ENCODE measurements around the gene LAMA3.

LAMA3 gene

DNA sequence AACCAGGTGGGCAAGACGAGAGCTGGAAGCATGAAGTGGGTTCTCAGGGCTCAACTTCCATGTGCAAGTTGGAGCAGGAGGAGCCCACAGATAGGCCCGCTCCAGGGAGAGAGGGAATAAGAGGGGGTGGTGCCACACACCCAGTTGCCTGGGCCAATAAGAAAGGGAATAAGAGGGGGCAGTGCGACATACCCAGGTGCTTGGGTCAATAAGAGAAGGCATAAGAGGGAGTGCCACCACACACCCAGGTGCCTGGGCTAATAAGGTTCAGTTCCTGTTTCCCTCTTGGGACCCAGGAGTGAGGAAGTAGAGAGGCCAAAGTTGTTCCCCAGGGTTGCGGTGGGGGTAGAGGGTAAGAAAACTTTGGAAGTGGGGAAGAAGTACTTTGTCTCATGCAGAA, 127.5 kb downstream of the LAMA3 start:
- no peak for DNase-seq (ENCODE audit: low read depth)

GRCh38 chr18:23819001-23819400, 129.7 kb downstream of the LAMA3 start:
- no peak for DNase-seq (ENCODE audit: low read depth)

DNA sequence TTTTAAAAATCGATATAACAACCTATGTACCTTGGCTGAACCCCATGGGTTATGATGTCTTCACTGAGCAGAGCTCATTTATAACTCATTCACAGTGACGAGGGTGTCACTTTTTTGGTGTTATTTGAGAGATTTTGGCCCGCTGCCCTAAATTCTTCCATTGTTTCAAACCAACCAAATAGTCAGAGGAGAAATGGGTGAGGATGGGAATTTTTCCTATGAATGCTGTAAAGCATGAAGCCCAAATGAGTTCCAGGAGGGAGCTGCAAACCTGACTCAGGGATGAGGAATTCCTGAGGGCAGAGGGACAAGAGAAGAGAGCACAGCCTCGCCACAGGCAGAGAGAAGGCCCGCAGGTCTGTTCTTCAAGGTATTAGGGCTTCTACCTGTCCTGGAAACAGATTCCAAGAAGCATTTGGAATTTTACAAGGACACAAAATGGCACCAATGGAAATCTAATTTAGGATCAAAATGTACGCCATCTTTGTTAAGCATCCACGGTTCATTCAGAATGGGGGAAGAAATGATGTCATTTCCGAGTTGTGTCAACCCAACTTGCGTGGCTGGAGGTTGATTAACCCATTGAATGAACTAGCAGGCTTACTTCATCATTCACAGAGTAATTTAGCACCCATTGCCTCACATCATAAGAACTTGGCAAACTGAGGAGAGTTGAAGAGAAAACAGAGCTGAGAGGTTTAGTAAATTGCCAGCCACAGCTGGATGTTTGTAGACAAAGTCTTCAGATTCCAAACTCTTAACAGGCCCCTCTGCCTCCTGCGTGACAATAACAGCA, 133.5 kb downstream of the LAMA3 start:
- peak; percentile 77 for DNase-seq (ENCODE audit: low read depth)

DNA sequence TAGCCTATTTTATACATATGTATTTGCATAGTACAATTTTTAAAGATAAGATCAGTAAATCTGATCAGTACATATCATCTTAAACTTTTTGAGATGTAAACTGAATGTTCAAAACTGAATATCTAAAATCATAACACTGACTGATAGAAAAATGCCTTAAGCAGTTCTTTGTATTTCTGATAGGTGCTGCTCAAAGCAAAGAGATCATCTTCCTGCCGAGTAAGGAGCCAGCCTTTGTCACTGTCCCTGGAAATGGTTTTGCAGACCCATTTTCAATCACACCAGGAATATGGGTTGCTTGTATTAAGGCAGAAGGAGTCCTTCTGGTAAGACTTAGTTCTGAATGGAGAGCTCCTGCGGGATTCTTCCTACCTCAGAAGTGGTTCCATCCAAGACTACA, 135.0 kb downstream of the LAMA3 start:
- DNase-seq (ENCODE audit: low read depth), result no peak

- DNase-seq (ENCODE audit: low read depth), result no peak
Observed at GRCh38 chr18:23824669-23825068, 135.4 kb downstream of the LAMA3 start.

GRCh38 chr18:23825496-23825895, 136.2 kb downstream of the LAMA3 start:
- no peak for DNase-seq (ENCODE audit: low read depth)

GRCh38 chr18:23825978-23826405, 136.7 kb downstream of the LAMA3 start:
- DNase-seq (ENCODE audit: low read depth), result no peak

DNA sequence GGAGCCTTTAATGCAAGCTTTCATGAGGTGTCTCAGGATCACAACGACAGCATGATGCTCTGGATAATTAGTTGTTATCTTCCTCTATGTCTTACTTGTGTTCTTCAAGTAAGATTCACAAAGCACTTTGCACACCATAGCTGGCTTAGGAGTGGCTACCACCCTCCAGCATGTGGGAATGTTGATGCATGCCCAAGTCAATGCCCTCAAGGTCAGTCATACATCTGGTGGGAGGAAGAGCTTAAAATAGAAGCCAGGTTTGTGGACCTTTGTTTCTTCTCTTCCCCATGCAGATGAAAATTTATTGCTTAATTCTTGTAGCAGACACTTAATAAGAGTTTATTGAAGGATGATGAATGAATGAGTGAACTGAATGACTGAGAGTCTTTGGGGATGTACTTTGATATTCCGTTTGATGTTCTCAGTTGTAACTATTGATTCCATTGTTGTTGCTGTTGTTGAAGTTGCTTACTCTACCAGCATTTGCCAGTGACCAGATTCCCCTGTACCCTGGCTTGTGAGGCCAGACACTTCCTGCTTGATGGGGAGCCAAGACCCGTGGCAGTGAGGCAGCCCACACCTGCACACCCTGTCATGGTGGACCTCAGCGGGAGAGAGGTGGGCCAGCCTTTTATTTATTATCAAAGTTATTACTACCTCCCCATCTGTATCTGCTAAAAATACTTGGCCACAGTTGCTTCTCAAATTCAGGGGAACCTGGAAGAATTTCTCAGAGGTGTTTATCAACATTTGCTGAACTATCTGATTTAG, 137.8 kb downstream of the LAMA3 start:
- no peak for DNase-seq (ENCODE audit: low read depth)

DNA sequence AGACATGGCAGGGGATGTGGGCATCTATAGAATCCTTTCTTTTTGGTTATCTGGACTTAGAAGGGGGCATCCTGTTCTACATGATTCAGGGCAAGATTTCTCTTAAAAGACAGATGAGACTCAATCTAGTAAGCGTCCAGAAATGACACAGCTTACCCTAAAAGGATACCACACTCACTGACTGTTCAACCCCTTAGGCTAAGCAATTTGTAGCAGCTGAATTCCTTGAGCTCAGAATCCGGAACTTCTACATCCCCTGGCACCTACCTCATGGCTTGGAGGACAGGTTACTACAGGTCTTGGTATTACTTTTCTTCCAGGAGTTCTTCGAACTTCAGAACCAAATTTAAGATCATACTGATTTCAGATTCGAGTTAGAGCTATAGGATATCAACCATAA, 138.4 kb downstream of the LAMA3 start:
- no peak for DNase-seq (ENCODE audit: low read depth)

DNA sequence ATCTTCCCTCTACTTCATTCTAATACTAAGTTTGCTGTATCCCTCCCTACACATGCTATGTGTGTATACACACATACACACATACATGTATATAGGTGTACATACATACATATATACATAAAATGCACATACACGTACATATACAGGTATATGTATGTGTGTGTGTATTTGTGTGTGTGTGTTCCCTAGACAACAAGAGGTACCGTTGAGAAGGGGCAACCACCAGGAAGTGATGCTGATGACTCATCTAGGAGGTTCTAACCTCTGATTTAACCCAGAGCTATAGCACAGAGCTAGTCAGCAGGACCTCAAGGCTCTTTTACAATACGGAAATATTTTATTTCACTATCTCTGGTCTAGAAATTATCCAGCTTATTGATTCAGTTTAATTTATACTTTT, 139.2 kb downstream of the LAMA3 start:
- no peak for DNase-seq (ENCODE audit: low read depth)

GRCh38 chr18:23832911-23833310, 143.7 kb downstream of the LAMA3 start:
- DNase-seq (ENCODE audit: low read depth), result no peak

DNA sequence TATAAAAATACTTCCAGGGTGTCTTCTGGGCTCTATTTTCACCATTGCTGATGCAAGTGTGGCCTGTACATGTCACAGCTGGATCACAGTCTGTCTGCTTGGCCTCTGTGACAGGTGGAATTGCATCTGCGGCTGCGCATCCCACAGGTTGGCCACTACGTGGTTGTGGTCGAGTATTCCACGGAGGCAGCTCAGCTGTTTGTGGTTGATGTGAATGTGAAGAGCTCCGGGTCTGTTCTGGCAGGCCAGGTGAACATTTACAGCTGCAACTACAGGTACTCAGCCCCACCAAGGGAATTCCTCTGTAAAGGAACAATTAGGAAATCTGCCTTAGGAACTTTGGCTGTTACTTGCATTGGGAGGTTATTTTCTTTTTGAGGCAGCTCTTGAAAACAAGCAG, 144.5 kb downstream of the LAMA3 start:
- no peak for DNase-seq (ENCODE audit: low read depth)

- no peak for DNase-seq (ENCODE audit: low read depth)
Observed at GRCh38 chr18:23835091-23835490, 145.8 kb downstream of the LAMA3 start.

DNA sequence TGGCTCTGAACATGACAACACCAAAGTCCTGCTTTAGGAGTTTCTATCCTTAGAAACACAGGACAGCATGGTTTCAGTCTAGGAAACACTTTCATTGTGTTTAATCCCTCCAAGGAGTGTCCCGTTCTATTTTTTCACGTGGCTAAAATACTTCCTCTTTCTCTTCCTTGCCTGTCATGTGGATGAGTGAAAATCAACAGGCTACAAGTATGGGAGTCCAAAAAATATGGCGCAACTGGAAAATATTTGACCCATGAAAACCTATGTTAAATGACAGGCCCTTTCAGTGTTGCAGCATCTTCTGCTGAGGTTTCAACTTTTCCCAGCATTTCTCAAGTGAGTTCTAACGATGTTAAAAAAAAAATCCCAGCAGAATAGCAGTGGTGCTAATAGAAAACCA, 146.3 kb downstream of the LAMA3 start:
- DNase-seq (ENCODE audit: low read depth), result no peak

DNA sequence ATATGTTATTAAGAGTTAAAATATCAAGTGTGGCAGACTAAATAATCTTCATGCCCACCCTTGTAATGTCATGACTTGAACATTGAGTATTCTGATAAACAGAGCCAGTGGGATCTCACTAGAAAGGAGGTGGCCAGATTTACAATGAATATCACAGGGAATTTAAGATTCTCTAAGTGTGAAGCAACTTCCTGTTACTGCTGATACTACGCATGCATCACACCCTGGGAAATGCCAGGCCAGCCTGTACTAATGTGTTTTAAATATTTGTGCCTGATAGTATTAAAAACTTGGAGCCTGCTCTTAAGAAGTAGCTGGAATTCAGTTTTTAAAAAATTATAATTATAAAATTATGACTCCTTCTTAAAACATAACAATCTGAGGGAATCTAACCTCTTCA, 148.3 kb downstream of the LAMA3 start:
- DNase-seq (ENCODE audit: low read depth), result no peak

DNA sequence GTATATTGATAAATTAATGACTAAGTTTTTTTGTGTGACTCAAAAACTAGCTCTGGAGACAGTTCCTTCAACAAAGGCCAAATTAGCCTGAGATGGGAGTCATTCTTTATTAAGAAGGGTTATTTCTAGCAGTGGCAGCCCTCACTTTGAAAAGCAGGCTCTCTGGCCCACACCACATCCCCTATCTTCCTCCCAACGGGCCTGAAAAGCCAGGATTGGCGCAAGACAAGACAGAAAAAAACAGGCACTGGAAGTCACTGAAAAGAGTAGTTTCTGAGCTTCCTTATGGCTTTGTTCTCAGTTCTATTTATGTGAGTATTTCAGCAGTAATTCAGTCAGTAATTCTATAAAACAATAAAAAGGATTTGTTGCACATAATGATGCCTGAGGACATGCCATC, 149.0 kb downstream of the LAMA3 start:
- DNase-seq (ENCODE audit: low read depth), result no peak

GRCh38 chr18:23838801-23839366, 149.6 kb downstream of the LAMA3 start:
- DNase-seq (ENCODE audit: low read depth), result no peak

DNA sequence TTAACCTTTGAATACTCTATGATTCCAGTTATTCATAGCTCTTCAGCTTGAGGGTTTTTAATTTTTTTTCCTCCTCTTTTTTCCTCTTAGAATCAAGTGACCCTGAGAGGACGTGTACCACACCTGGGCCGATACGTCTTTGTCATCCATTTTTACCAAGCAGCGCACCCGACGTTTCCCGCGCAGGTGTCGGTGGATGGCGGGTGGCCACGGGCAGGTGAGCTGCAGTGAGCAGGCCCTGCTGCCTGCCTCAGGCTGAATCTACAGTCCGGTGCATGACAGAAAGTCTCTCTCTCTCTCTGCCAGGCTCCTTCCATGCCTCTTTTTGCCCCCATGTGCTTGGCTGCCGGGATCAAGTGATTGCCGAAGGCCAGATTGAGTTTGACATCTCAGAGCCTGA, 153.1 kb downstream of the LAMA3 start:
- no peak for DNase-seq (ENCODE audit: low read depth)

DNA sequence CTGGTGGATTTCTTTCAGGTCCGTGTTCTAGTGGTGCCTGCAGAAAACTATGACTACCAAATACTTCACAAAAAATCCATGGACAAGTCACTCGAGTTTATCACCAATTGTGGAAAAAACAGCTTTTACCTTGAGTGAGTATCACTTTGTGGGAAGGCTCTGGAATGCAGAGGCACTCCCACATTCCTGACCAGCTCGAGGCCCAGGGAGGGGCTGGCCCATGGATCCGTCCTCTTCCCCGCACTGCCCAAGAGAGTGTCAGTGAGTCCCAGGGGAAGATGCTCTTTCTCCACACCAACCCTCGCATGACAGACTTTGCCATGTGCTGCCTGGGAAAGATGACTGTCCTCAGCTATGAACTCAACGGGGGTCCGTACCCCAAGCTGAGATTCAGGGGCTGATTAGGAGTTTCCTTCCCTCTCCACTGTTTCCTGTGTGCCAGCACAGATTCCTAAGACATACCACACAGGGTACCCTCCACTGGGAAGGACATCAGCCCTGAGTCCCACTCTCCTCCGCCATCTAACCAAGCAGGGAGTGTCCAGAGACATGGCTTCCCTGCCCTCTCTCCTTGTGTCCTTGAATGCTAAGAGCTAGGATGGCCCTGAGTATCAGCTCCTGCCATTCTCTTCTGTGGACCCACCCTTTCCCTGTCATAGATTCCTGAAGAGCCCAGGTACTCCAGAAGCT, 155.9 kb downstream of the LAMA3 start:
- DNase-seq (ENCODE audit: low read depth), result no peak

DNA sequence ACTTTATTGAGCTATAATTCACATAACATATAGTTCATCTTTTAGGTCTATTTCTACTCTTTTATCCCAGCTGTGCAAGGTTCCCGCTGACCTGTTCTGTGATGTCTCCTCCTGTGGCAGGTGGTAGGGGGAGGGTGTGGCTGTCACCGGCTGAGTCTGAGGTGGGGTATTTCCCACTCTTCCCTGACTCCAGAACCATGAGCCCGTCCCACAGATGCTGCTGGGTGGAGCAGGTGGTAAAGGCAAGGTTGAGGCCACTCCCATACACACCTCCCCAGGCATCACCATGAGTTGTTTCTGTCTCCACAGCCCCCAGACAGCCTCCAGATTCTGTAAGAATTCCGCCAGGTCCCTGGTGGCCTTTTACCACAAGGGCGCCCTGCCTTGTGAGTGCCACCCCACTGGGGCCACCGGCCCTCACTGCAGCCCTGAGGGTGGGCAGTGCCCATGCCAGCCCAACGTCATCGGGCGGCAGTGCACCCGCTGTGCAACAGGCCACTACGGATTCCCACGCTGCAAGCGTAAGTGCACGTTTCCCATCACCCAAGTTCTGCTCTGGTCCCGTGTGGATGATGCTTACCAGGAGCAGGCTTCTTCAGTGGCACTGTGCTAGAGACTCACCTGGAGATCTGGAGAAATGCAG, 156.9 kb downstream of the LAMA3 start:
- DNase-seq (ENCODE audit: low read depth), result no peak

DNA sequence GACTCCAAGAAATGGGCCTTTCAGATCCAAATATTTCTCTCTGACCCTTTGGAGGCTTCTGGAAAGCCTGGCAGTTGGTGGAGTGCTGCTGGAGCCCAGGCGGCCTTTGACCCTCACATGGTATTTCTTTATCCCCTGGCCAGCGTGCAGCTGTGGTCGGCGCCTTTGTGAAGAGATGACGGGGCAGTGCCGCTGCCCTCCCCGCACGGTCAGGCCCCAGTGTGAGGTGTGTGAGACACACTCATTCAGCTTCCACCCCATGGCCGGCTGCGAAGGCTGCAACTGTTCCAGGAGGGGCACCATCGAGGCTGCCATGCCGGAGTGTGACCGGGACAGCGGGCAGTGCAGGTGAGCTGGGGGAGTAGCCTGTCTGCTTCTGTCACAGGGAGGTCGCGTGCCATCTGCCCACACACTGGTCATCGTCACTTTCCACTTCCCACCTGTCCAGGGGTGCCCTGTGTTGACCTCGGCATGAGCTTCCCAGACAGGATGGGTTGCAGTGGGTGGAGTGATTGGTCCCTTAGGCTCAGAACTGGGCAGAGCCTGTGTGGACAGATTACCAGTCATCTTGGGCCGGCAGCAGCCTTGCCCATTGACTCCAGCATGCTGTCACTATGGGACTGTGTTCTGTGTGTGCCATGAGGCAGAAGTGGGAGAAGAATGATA, 158.2 kb downstream of the LAMA3 start:
- DNase-seq (ENCODE audit: low read depth), result no peak

DNA sequence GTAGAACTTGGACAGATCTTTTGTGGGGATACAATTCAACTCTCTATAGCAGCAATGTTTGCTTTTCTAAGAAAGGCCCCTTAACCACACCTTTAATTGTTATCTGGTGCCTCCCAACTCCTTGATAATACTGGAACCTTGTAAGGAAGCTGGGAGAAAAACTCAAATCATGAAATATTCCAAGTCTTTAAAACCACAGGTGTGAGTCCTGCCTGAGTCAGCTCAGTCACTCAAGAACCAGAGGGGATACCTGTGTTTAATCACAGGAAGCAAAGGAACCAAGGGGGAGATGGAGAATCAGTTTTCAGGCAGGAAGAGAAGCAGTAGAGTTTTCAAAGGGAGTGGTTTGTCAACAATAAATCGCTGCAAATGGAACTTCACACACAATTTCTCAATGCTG, 159.9 kb downstream of the LAMA3 start:
- no peak for DNase-seq (ENCODE audit: low read depth)
